ENCODE results near the gene PTPRG.

PTPRG gene

DNA sequence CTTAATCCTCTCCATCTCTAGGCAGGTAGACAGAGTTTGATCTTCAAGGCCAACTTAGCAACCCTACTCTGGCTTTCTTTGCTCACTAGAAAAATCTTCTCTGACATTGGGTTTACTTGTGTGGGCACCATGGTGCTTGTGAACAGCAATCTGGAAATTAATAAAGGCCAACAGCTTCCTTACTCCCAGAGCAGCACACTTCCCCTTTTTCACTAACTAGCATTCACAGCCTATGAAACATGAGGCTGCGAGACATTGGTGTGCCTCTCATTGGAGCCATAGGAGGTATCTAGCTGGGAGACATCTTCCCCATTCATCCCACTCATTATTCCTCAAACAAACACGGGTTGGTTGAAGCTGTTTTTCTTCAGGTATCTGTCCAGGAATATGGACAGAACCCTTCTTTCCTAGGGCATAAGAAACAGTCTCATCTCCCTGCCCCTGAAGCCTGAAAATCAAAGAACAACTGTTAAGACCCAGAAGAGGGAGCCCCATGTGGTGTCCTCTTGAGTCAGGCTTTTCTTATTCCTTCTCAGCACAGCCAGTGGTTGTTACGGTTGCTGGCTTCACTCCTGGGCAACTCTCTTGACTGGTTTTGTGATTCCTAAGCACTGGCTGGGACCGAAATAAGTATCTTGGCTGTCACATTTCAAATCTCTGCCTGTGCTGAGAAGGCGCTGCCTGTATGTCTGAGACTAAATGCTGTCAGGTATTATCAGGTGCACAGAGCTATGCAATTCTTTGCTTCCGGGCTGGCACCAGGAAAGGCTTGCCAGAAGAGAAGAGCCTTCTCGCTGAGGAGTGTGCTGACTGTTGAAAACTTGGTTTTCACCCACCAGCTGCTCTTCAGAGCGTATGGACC is 617.6 kb downstream of the PTPRG start:
- DNase-seq, result no peak

DNA sequence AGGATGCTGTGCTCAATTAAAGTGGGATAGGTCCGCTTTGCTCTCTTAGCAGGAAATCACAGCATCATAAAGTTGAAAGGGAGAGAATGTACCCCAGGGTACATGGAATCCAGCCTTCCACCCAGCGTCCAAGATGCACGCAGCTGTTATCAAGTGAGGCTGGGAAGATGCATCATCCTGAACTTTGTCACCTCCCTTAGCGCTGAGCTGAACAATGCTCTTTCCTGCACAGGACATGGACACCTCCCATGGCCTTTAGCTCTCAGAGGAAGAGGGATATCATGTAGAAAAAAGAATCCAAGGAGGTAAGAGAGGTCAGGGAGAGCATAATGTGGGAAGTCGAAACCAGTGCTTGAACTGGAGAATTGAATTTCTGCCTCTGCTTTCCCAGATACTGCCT is 619.1 kb downstream of the PTPRG start:
- no peak for DNase-seq

GRCh38 chr3:62183087-62183486 is 621.7 kb downstream of the PTPRG start:
- no peak for DNase-seq

DNA sequence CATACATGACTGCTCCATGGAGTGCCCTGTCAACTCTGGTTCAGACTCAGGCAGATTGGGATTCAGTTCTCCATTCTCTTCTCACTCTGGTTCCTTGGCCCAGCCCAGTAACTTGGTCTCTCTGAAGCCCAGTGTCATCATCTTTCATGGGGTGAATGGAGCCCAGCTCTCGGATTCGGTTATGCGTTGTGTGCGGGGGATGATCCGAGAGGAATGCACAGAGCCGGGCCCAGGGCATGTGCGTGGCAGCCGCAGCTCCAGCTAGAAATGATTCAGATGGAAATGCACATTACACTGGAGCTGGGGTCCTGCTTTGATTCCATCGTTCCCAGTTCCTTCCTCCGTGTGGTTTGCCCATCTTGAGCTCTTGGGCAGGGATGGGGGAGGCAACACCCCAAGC is 622.6 kb downstream of the PTPRG start:
- no peak for DNase-seq

DNA sequence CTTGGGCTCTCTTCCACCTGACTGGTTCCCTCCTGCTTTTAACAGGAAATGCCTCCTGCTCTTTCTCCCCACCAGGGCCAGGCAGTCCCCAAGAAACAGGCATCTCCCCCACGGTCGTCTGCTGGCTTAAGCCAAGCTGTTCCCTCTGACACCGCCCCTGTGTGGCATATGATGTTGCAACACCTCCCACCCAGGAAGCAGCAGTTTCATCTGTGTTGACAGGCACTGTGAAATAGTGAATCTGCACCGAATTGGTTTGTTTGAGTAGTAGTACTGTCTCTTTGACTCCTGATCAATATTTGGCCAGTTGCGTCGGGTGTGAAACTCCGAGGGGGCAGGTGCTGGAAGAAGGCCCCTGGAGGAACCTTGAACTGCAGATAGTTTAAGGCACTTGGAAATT is 623.2 kb downstream of the PTPRG start:
- DNase-seq, result no peak

DNA sequence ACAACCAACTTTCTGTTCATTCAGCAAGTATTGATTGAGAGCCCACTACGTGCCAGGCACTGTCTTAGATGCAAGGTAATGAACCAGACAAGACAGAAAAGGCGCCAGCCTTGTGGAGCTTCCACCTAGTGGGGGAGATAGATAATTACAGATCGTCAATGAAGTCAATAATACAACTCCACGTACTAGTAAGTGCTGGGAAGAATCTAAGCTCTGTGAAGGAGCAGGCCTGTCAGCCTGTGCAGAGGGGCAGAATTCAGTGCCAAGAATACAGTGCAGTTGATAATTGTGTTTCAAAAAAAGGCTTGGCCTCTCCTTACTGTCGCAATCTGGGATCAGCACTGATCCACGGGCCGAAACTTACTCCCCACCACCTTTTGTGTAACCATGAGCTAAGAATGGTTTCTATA is 625.7 kb downstream of the PTPRG start:
- DNase-seq, result no peak

DNA sequence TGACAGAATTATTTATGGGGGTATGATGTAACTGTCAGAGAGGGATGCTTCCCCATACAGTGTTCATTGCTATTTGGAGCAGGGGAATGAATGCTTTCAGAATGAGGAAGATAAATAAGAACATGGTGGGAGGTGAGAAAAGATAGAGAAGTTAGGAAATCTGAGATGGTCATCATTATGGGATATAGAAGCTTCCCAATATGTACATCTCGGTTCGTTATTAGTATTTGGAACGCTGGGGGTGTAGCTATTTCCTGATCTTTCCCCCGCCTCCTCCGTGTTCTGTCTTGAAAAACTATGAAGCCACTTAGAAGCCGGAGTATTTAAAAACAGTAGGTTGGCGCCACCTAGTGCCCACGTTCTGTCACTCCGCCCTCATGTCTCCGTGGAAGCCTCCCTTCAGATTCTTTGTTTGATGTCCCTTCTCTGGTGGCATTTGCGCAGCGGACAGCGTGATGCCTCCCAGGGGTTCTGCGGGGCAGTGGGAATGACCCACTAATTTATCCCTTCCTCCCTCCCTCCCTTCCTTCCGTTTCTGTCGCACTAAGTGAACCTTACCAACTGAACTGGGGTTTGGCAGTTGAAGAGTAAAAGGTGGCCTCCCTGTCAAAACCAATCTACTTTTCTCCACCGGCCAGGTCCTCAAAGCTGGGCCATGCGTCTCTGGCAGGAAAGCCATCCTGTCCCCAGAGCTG is 627.5 kb downstream of the PTPRG start:
- DNase-seq, result peak; percentile 62

- DNase-seq, result no peak
These were observed 628.0 kb downstream of the PTPRG start for GRCh38 chr3:62189376-62189698.

DNA sequence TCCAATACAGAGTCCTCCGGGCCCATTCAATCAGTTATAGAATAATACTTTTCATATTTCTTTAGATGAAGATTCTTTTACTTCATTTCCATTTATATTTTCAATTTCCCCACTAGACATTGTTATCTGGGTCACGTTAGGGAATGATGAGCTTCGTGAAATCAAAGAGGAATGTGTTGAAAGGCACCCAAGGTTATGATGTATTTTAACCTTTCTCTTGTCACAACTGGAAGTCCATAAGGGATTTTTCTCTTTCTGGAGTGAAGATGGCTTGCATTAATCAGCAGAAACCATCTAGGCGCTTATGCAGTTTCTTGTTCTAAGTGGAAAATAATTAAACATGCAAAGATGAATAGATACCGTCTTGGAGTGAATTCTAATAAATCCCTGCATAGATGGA is 631.5 kb downstream of the PTPRG start:
- DNase-seq, result no peak

DNA sequence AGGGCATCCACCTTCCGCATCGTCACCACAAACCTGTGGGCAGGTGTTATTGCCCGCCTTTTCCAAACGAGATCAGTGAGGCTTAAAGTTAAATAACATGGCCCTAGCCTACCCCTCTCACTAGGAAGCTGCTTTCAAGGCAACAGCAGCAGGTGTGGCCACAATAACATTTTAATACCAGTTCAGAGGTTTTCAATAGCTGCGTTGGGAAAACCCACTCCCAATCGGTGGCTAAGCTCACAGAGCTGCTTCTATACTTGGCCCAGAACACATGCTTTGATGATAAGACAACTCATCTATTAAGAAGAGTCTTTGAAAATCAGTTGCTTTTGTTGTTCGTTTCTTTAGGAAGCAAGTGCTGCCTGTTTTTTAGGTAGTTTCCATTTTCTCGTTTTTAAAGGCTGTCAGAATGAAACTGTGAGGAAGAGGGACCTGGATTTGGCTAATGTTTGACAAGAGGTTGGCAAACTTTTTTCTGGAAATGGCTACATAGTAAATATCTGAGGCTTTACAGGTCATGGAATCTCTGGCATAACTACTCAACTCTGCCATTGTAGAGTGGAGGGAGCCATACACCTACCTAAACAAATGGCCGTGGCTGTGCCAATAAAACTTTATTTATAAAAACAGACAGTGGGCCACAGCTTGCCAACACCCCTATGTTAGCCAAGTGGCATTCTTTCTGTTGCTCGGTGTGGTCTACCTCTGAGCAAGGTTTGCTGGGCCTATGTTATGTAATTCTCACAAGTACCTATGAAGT is 632.4 kb downstream of the PTPRG start:
- DNase-seq, result no peak

DNA sequence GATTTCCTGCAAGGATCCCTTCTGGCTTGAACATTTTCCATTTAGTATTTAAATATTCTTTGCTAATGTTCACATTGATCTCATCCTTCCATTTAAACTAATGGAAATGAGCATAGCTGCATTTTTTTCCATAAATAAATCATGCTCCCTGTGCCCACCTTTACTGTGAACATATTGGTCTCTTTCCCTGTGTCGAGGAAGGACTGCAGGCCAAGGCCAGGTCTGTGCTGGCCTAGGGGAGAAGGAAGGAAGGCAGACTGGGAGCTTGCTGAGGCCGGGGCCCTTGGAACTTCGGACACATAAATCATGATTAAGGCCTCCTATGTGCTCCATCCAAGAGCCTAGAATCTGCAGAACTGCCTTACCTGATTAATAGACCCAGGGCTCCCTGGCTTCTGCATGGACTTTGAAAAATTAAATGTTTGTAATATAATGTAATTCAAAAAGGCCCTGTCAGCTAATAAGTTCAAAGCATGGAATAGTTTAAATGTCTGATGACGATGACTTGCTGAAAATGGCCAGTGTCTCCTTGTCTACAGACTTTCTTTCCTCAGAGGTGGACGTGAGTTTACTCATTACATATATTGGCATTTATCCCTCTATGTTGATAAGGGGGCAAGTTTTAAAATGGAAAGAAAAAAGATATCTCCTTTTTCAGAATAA is 636.1 kb downstream of the PTPRG start:
- DNase-seq, result no peak

DNA sequence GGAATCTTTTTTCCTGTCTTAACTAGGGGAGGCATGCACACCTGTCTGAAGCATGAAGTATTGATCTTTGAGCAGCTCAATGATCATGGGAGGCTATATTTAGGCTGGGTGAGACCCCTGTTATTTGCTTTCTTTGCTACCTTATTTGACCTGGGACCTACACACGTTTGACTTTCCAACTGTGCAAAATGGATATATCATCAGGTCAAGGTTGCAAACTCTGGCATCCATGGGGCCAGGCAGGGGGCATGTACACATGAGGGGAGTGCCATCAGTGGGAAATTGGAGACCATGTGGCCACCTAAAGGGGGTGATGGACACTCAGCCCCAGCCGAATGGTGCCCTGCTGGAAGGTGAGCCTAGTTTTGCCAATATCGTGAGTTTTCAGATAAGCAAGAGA is 637.8 kb downstream of the PTPRG start:
- no peak for DNase-seq

DNA sequence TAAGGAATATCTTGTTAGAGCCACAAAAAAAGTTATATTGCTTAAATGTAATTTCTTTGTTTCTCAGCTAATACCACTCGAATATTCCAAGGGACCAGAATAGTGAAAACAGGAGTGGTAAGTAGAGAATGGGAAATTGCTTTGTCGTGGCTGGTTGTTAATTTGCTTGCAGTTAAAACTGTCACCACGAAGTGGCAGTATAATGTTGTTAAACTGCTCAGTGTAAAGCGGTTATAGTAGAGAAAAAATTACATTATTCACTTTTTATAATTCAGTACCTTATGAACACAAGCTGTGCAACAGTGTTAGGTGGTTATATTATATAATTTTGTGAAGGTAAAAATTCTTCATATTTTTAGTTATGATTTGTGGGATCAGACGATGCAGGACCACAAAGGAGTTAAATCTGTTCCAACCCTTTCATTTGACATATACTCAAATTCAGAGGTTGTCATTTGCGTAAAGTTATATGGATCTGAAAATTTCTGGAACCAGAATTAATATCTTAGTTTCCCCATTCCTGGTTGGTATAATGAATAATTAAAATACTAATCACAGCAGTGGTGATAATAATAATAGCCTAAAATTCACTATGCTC is 640.2 kb downstream of the PTPRG start:
- peak; percentile 14 for DNase-seq

- DNase-seq, result no peak
These were observed 641.8 kb downstream of the PTPRG start for GRCh38 chr3:62203152-62203551.

DNA sequence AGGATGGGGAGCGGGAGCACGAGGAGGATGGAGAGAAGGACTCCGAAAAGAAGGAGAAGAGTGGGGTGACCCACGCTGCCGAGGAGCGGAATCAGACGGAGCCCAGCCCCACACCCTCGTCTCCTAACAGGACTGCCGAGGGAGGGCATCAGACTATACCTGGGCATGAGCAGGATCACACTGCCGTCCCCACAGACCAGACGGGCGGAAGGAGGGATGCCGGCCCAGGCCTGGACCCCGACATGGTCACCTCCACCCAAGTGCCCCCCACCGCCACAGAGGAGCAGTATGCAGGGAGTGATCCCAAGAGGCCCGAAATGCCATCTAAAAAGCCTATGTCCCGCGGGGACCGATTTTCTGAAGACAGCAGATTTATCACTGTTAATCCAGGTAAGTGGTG is 642.2 kb downstream of the PTPRG start:
- DNase-seq, result no peak

DNA sequence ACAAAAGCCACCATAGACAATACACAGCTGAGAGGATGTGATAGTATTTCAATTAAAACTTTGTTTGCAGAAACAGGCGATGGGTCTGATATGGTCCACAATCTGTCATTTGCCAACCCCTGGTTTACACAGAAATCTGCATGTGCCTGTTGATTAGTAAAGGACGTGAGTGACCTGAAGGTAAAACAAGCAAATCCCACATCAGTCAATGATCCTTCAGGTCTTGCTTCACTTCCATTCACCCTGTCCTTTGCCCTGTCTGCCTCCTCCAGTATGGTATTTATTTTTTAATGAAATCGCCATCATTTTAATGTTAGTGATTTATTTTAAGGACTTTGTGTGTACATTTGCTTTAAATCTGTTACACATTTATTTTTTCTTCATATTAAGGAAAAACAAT is 645.8 kb downstream of the PTPRG start:
- DNase-seq, result no peak

DNA sequence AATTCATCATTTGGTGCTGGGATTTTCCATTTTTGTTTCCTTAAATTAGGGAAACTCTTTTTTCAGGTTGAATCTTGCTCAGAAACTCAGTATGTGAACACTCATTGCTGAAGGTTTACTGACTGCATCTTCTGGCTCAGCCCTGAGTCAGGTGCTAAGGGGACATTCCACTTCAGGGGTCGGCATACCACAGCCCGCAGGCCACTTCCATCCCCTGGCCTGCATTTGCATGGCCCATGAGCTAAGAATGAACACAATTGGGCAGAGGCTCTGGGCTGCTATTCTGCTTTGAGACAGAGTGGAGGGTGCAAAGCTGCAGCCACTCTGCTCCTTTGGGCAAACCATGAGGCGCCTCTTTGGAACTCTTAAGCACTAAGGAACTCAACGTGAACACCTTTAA is 647.0 kb downstream of the PTPRG start:
- DNase-seq, result no peak

DNA sequence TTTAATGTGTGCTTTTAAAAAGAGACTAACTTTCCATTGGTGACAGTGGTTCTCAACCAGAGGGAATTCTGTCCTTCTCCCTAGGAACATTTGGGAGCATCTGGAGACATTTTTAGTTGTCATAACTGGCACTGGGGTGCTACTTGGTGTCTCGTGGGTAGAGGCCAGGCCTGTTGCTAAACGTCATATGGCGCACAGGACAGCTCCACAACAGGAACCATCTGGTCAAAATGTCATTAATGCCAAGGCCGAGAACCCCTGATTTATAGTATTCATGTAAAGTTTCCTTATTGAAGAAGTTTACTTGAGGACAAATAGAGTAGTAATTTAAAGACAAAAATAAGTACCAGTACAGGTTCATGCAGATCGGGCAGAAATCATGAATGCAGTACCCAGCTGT is 647.7 kb downstream of the PTPRG start:
- DNase-seq, result no peak

GRCh38 chr3:62210011-62210410 is 648.6 kb downstream of the PTPRG start:
- no peak for DNase-seq

DNA sequence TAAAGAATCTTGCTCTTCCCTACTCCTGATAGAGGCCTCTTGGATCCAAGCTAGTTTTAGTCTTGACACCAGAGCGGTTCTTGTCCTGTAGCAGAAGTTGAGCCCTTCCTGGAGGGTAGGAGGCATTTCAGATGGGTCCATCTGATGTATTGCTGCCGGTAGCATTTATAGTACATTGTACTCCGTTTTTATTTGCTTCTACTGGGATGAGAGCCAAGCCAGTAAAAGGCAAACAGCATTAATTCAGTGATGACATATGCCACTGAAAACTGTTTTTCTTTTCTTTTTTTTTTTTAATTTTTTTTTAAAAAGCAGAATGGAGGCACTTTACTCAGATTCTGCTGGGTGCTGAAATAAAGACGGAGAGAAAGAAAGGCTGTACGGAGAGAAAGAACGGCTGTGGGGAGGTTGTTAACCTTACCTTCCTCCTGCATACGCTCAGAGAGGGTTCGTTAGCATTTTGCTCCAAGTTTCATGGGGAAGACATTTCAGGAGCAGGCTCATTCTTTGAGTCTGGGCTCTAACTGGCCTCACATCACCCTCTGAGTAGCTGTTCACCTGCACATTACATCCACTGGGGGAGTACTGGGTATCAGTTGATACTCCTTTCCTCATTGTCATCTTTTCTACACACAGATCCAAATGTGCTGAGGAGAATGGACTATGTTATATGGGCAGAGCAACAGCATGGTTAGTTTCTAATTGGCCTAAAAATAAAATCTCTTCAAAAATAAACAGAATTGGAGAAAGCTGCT is 650.5 kb downstream of the PTPRG start:
- peak; percentile 61 for DNase-seq

GRCh38 chr3:62214850-62215249 is 653.5 kb downstream of the PTPRG start:
- no peak for DNase-seq

- no peak for DNase-seq
These were observed 659.2 kb downstream of the PTPRG start for GRCh38 chr3:62220616-62221015.
